ENCODE results near the gene PARP3. TPM values are rescaled to one million over a fixed set of nuclear protein-coding genes. Genes with fewer than 3 reads are reported as not detected.
"Not testable (repeated sequence)": the region's sequence is repeated elsewhere in the genome, so short reads cannot be mapped to it uniquely, and the experiment has no call there.

Gene PARP3
- polyA plus RNA-seq (2013, experiment 1 of 2) = 1.4 TPM
- 1.5 TPM for polyA plus RNA-seq (2013, experiment 2 of 2)

DNA sequence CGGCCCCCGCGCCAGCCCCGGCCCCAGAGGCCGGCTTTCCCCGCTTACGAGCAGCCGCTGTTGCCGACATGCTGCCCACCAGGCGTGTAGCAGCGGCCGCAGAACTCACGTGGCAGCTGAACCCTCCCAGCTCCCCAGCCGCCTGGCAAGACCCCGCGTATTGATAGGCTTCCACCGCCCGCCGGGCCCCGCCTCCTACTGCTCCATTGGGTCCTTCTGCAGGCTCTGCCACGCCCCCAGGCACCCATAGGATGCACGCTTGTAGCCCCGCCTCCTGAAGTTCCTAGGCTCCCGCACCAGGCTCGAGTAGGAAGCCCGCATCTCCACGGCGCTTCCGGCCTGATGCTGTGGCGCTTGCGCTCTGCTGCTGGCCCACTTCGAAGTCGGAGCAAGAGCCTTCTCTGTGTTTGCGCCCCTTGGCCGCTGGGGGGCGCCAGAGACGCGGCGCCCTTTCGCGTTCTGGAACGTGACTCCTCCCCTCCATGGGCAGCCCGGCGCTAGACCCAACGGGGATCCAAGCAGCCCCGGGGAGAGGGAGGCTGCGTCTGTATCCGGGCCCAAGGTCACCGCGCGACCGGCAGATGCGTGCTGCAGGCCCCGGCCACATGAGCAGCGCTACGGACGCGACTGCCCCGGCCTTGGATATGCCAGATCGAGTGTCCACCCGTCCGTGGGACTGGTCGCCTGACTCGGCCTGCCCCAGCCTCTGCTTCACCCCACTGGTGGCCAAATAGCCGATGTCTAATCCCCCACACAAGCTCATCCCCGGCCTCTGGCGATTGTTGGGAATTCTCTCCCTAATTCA lies at the start of gene PARP3, which contains the start of gene RRP9:
Gene PARP3 (plus strand): TSS at position 566 of the 805 bp plus-strand sequence. CDS start 993 bp downstream, outside the sequence.
Gene RRP9 (minus strand): TSS at position 107 of the 805 bp plus-strand sequence. CDS start 37 bp downstream, at position 70.
- Histone ChIP-seq H3K9me3 (ENCODE audit: insufficient read depth, low read depth, low read length) (no peaks in the 10 kb centered on the region), H3K4me3 (ENCODE audit: low read length) (peak within 1 kb of the TSS; percentile 84), H3K9ac (ENCODE audit: low read depth, low read length) (peak within 1 kb of the TSS; percentile 82), H3K27ac (ENCODE audit: low read depth, low read length) (peak within 1 kb of the TSS; percentile 63; the same call in 1 of the 2 replicates), H3K36me3 (ENCODE audit: insufficient read depth, low read length) (peaks cover 29% of the 10 kb centered on the region), H3K4me1 (ENCODE audit: insufficient read depth, low read length) (peaks cover 4% of the 10 kb centered on the region; the same call in 1 of the 2 replicates), H3K27me3 (ENCODE audit: insufficient read depth, low read length) (no peaks in the 10 kb centered on the region; the same call in 1 of the 2 replicates)
- 5% methylated on average over 67 of the region's 67 CpGs for WGBS

GRCh38 chr3:51894391-51894790 lies 47.8 kb upstream of the PARP3 start:
- Histone ChIP-seq H3K4me1 (ENCODE audit: insufficient read depth, low read length) (no peaks in the 10 kb centered on the region), H3K9me3 (ENCODE audit: insufficient read depth, low read depth, low read length) (no peaks in the 10 kb centered on the region), H3K9ac (ENCODE audit: low read depth, low read length) (no peak overlapping the region), H3K36me3 (ENCODE audit: insufficient read depth, low read length) (no peaks in the 10 kb centered on the region), H3K27me3 (ENCODE audit: insufficient read depth, low read length) (no peaks in the 10 kb centered on the region), H3K27ac (ENCODE audit: low read depth, low read length) (no peak overlapping the region), H3K4me3 (ENCODE audit: low read length) (no peak overlapping the region)
- 92% methylated on average over 4 of the region's 4 CpGs for WGBS

DNA sequence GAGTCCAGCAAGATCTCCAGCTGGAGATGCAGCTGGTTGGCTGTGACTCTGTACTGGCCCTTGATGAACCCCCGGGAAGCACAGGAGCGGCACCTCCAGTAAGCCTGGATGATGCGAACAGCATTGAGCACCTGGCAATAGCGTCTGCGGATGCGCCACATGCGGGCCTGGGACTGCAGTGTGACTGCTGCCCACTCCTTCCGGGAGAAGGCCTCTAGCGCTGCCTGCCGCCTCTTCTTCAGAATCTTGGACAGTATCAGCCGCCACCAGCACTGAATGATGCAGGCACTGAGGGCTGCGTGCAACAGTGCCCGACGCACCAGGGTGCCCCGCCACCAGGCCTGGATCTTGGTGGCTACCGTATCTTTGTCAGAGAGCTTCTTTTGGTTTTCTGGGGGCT lies 47.2 kb upstream of the PARP3 start:
- H3K9ac ChIP-seq (ENCODE audit: low read depth, low read length) = no peak overlapping the region
- no peak overlapping the region for H3K27ac ChIP-seq (ENCODE audit: low read depth, low read length)
- no peaks in the 10 kb centered on the region for H3K36me3 ChIP-seq (ENCODE audit: insufficient read depth, low read length)
- H3K9me3 ChIP-seq (ENCODE audit: insufficient read depth, low read depth, low read length) = no peaks in the 10 kb centered on the region
- 95% methylated on average over 16 of the region's 16 CpGs for WGBS
- no peak overlapping the region for H3K4me3 ChIP-seq (ENCODE audit: low read length)
- no peaks in the 10 kb centered on the region for H3K4me1 ChIP-seq (ENCODE audit: insufficient read depth, low read length)
- H3K27me3 ChIP-seq (ENCODE audit: insufficient read depth, low read length) = no peaks in the 10 kb centered on the region

GRCh38 chr3:51896607-51897305 lies 45.4 kb upstream of the PARP3 start:
- 96% methylated on average over 10 of the region's 10 CpGs for WGBS
- no peak overlapping the region for H3K27ac ChIP-seq (ENCODE audit: low read depth, low read length)
- peaks cover 8% of the 10 kb centered on the region; the same call in 1 of the 2 replicates for H3K4me1 ChIP-seq (ENCODE audit: insufficient read depth, low read length)

GRCh38 chr3:51897391-51897790 lies 44.8 kb upstream of the PARP3 start:
- Histone ChIP-seq H3K4me1 (ENCODE audit: insufficient read depth, low read length) (peaks cover 8% of the 10 kb centered on the region; the same call in 1 of the 2 replicates), H3K27me3 (ENCODE audit: insufficient read depth, low read length) (no peaks in the 10 kb centered on the region), H3K9ac (ENCODE audit: low read depth, low read length) (no peak overlapping the region), H3K4me3 (ENCODE audit: low read length) (no peak overlapping the region), H3K36me3 (ENCODE audit: insufficient read depth, low read length) (no peaks in the 10 kb centered on the region), H3K9me3 (ENCODE audit: insufficient read depth, low read depth, low read length) (no peaks in the 10 kb centered on the region), H3K27ac (ENCODE audit: low read depth, low read length) (no peak overlapping the region)
- 95% methylated on average over 15 of the region's 15 CpGs for WGBS

More at GRCh38 chr3:51896607-51897305, 45.4 kb upstream of the PARP3 start:
- Histone ChIP-seq H3K36me3 (ENCODE audit: insufficient read depth, low read length) (no peaks in the 10 kb centered on the region), H3K9ac (ENCODE audit: low read depth, low read length) (no peak overlapping the region), H3K4me3 (ENCODE audit: low read length) (no peak overlapping the region), H3K9me3 (ENCODE audit: insufficient read depth, low read depth, low read length) (no peaks in the 10 kb centered on the region), H3K27me3 (ENCODE audit: insufficient read depth, low read length) (no peaks in the 10 kb centered on the region)

GRCh38 chr3:51900043-51900442 lies 42.1 kb upstream of the PARP3 start:
- H3K9me3 ChIP-seq (ENCODE audit: insufficient read depth, low read depth, low read length); H3K27me3 ChIP-seq (ENCODE audit: insufficient read depth, low read length); H3K4me1 ChIP-seq (ENCODE audit: insufficient read depth, low read length); H3K4me3 ChIP-seq (ENCODE audit: low read length); H3K27ac ChIP-seq (ENCODE audit: low read depth, low read length); H3K36me3 ChIP-seq (ENCODE audit: insufficient read depth, low read length); H3K9ac ChIP-seq (ENCODE audit: low read depth, low read length): not testable (repeated sequence)
- WGBS = 93% methylated on average over 7 of the region's 7 CpGs

- H3K27ac ChIP-seq (ENCODE audit: low read depth, low read length); H3K4me1 ChIP-seq (ENCODE audit: insufficient read depth, low read length); H3K4me3 ChIP-seq (ENCODE audit: low read length); H3K9me3 ChIP-seq (ENCODE audit: insufficient read depth, low read depth, low read length); H3K36me3 ChIP-seq (ENCODE audit: insufficient read depth, low read length); H3K9ac ChIP-seq (ENCODE audit: low read depth, low read length); H3K27me3 ChIP-seq (ENCODE audit: insufficient read depth, low read length): not testable (repeated sequence)
- 75% methylated on average over 6 of the region's 7 CpGs for WGBS
These were observed 39.8 kb upstream of the PARP3 start for GRCh38 chr3:51902361-51902760.

GRCh38 chr3:51904034-51904823 lies 37.9 kb upstream of the PARP3 start:
- 94% methylated on average over 2 of the region's 2 CpGs for WGBS
- no peaks in the 10 kb centered on the region for H3K27me3 ChIP-seq (ENCODE audit: insufficient read depth, low read length)

DNA sequence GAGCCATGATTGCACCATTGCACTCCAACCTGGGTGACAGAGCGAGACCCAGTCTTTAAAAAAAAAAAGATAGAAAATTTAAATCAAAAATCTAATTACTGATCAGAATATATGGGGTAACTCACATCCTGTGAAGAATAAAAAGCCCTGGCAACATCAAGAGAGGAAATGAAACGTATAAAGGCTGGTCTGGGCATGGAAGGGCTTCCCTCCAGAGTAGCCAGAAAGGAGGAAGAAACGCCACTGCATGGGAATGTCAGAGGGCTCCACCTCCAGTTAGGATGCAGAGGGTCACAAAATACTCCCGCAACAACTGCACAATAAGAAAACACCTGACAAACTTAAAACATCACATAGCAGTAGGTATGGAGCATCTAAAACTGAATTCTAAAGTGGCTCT lies 34.1 kb upstream of the PARP3 start:
- H3K36me3 ChIP-seq (ENCODE audit: insufficient read depth, low read length) = no peaks in the 10 kb centered on the region
- H3K27me3 ChIP-seq (ENCODE audit: insufficient read depth, low read length) = no peaks in the 10 kb centered on the region
- H3K27ac ChIP-seq (ENCODE audit: low read depth, low read length) = no peak overlapping the region
- no peaks in the 10 kb centered on the region for H3K9me3 ChIP-seq (ENCODE audit: insufficient read depth, low read depth, low read length)
- H3K4me1 ChIP-seq (ENCODE audit: insufficient read depth, low read length) = no peaks in the 10 kb centered on the region
- no peak overlapping the region for H3K9ac ChIP-seq (ENCODE audit: low read depth, low read length)
- no peak overlapping the region for H3K4me3 ChIP-seq (ENCODE audit: low read length)
- 92% methylated on average over 3 of the region's 4 CpGs for WGBS

More at GRCh38 chr3:51904034-51904823, 37.9 kb upstream of the PARP3 start:
- H3K9me3 ChIP-seq (ENCODE audit: insufficient read depth, low read depth, low read length) = no peaks in the 10 kb centered on the region
- H3K4me3 ChIP-seq (ENCODE audit: low read length) = no peak overlapping the region
- peaks cover 8% of the 10 kb centered on the region; the same call in 1 of the 2 replicates for H3K4me1 ChIP-seq (ENCODE audit: insufficient read depth, low read length)
- H3K36me3 ChIP-seq (ENCODE audit: insufficient read depth, low read length) = no peaks in the 10 kb centered on the region
- no peak overlapping the region for H3K27ac ChIP-seq (ENCODE audit: low read depth, low read length)
- H3K9ac ChIP-seq (ENCODE audit: low read depth, low read length) = no peak overlapping the region

GRCh38 chr3:51916418-51916817 lies 25.7 kb upstream of the PARP3 start:
- 74% methylated on average over 5 of the region's 5 CpGs for WGBS
- H3K36me3 ChIP-seq (ENCODE audit: insufficient read depth, low read length) = no peaks in the 10 kb centered on the region
- no peak overlapping the region for H3K27ac ChIP-seq (ENCODE audit: low read depth, low read length)
- H3K9me3 ChIP-seq (ENCODE audit: insufficient read depth, low read depth, low read length) = no peaks in the 10 kb centered on the region
- H3K9ac ChIP-seq (ENCODE audit: low read depth, low read length) = no peak overlapping the region
- 0 out of 2 replicates have a peak, but pooled peaks cover 3% of the 10 kb centered on the region for H3K4me1 ChIP-seq (ENCODE audit: insufficient read depth, low read length)
- no peak overlapping the region for H3K4me3 ChIP-seq (ENCODE audit: low read length)
- H3K27me3 ChIP-seq (ENCODE audit: insufficient read depth, low read length) = no peaks in the 10 kb centered on the region
